Loucy (cell line): ENCODE results near the gene FCSK.

Experiments used
- H2AFZ ChIP-seq: fragments of 200-600 bp; sonication (generic); 2 replicates; pipeline ENCODE4 v1.6.0; 2016; ENCODE audit warnings: antibody characterized with exemption, mild to moderate bottlenecking, low read length, moderate library complexity
- H3F3A ChIP-seq: fragments of 200-600 bp; 2 replicates; pipeline ENCODE4 v1.6.0; 2016; ENCODE audit warnings: antibody characterized with exemption, low read depth, mild to moderate bottlenecking
- H3K27me3 ChIP-seq: fragments of 200-600 bp; sonication (generic); 2 replicates; pipeline ENCODE4 v1.6.1; 2014; ENCODE audit warnings: low read length, mild to moderate bottlenecking; ENCODE audit not compliant: insufficient read depth, poor library complexity, severe bottlenecking
- H3K36me3 ChIP-seq: fragments of 200-600 bp; sonication (generic); 2 replicates; pipeline ENCODE4 v1.6.1; 2016; ENCODE audit warnings: low read length; ENCODE audit not compliant: insufficient read depth
- H3K4me1 ChIP-seq: fragments of 200-600 bp; sonication (generic); 2 replicates; pipeline ENCODE4 v1.5.1; 2014; ENCODE audit warnings: low read length, mild to moderate bottlenecking; ENCODE audit not compliant: insufficient read depth, poor library complexity, severe bottlenecking
- H3K4me2 ChIP-seq: fragments of 200-600 bp; sonication (generic); 2 replicates; pipeline ENCODE4 v1.6.0; 2014; ENCODE audit warnings: antibody characterized with exemption, low read length, low read depth, mild to moderate bottlenecking; ENCODE audit not compliant: poor library complexity, severe bottlenecking
- H3K4me3 ChIP-seq: fragments of 200-600 bp; sonication (generic); 2 replicates; pipeline ENCODE4 v1.5.1; 2014; ENCODE audit warnings: low read length, mild to moderate bottlenecking, mixed read lengths; ENCODE audit not compliant: poor library complexity, severe bottlenecking
- H3K79me2 ChIP-seq: fragments of 200-600 bp; sonication (generic); 2 replicates; pipeline ENCODE4 v1.6.1; 2014; ENCODE audit warnings: low read length; ENCODE audit not compliant: insufficient read depth
- H3K9ac ChIP-seq: fragments of 200-600 bp; sonication (generic); 2 replicates; pipeline ENCODE4 v1.6.0; 2014; ENCODE audit warnings: mild to moderate bottlenecking, low read depth, low read length, moderate library complexity; ENCODE audit not compliant: poor library complexity, severe bottlenecking
- H3K9me2 ChIP-seq: fragments of 200-600 bp; sonication (generic); replicated peaks from 2 replicates; pipeline ENCODE4 v1.6.1; 2016; ENCODE audit warnings: low read depth, low read length, mixed read lengths
- H3K9me3 ChIP-seq: fragments of 200-600 bp; sonication (generic); 2 replicates; pipeline ENCODE4 v1.6.1; 2014; ENCODE audit warnings: mild to moderate bottlenecking, antibody characterized with exemption, low read length, low read depth; ENCODE audit not compliant: insufficient read depth
- H4K20me1 ChIP-seq: fragments of 200-600 bp; sonication (generic); 2 replicates; pipeline ENCODE4 v1.6.0; 2014; ENCODE audit warnings: antibody characterized with exemption, low read length, mild to moderate bottlenecking; ENCODE audit not compliant: insufficient read depth, poor library complexity, severe bottlenecking
- CTCF ChIP-seq: fragments of 200-600 bp; sonication (generic); conservative IDR thresholded peaks from 2 replicates; pipeline ENCODE4 v1.5.1; 2014; ENCODE audit warnings: mild to moderate bottlenecking, antibody characterized with exemption, low read length
- EZH2phosphoT487 ChIP-seq: fragments of 200-600 bp; IDR thresholded peaks from 2 replicates; pipeline ENCODE4 v1.6.1; 2018; ENCODE audit warnings: antibody characterized with exemption, mild to moderate bottlenecking, moderate library complexity, borderline replicate concordance

FCSK gene

GRCh38 chr16:70520612-70521297 lies 66.4 kb downstream of the FCSK start:
- peaks cover 9% of the 10 kb centered on the region for H3K27me3 ChIP-seq
- H2AFZ ChIP-seq, result no peak overlapping the region
- H3K79me2 ChIP-seq, result peaks cover 40% of the 10 kb centered on the region
- TF ChIP-seq CTCF, result no peak
- peak; percentile 82 for TF ChIP-seq EZH2phosphoT487
- no peak overlapping the region for H3K9ac ChIP-seq
- peaks cover 28% of the 10 kb centered on the region for H3K4me1 ChIP-seq
- no peaks in the 10 kb centered on the region for H3K9me2 ChIP-seq
- H3K4me3 ChIP-seq, result peak overlapping the region; percentile 24
- H4K20me1 ChIP-seq, result peaks cover 38% of the 10 kb centered on the region
- H3F3A ChIP-seq, result peaks cover 7% of the 10 kb centered on the region
- peaks cover 4% of the 10 kb centered on the region; the same call in 1 of the 2 replicates for H3K36me3 ChIP-seq
- no peaks in the 10 kb centered on the region for H3K9me3 ChIP-seq
- H3K4me2 ChIP-seq, result peak overlapping the region; percentile 55

GRCh38 chr16:70522216-70523075 lies 68.1 kb downstream of the FCSK start:
- Histone ChIP-seq H4K20me1 (peaks cover 55% of the 10 kb centered on the region), H3K36me3 (peaks cover 16% of the 10 kb centered on the region), H2AFZ (peak overlapping the region; percentile 94), H3K4me2 (peak overlapping the region; percentile 99), H3K4me1 (peaks cover 40% of the 10 kb centered on the region), H3K9me3 (no peaks in the 10 kb centered on the region), H3K27me3 (peaks cover 9% of the 10 kb centered on the region), H3F3A (peaks cover 7% of the 10 kb centered on the region), H3K9ac (peak overlapping the region; percentile 99), H3K79me2 (peaks cover 57% of the 10 kb centered on the region), H3K4me3 (peak overlapping the region; percentile 99), H3K9me2 (no peaks in the 10 kb centered on the region)
- TF ChIP-seq EZH2phosphoT487 (no peak), CTCF (no peak)

DNA sequence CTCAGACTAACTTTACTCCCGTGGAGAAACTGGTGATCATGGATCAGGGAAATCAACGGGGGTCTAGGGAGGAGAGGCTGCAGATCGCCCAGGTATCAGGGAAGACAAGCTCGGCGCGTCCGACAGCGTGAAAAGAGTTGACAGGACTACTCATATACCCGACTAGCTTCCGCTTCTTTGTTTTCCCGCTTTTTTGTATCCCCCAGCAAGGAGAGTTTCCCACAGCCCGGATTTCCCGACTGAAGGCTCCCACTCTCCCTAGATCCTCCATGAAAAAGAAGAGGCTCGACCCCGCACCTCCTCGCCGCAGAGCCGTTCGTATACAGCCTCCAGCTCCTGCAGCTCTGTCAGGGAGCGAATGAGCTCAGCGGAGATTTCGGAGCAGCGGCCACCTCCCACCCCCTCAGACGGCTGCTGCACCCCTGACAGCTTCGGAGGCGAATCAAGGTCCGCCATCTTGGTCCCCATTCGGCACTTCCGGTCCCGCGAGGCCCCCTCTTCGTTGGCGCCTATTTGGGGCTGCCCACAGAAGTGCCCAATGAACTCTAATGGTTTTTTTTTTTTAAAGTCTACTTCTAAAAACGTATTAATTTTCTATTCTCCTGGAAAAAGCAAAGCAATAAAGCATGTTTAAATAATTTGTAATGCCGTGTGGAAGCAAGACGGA lies 68.8 kb downstream of the FCSK start, which contains the start of gene COG4:
COG4 (minus strand) TSS at position 479 of the 667 bp plus-strand sequence; CDS start at position 468, 11 bp downstream.
- Histone ChIP-seq H3K9me2 (no peaks in the 10 kb centered on the region), H3K36me3 (peaks cover 16% of the 10 kb centered on the region), H3K9me3 (no peaks in the 10 kb centered on the region), H2AFZ (peak within 1 kb of the TSS; percentile 94), H3K4me1 (peaks cover 47% of the 10 kb centered on the region), H3F3A (peaks cover 7% of the 10 kb centered on the region), H3K9ac (peak within 1 kb of the TSS; percentile 99), H3K4me3 (peak within 1 kb of the TSS; percentile 99), H3K4me2 (peak within 1 kb of the TSS; percentile 99), H3K79me2 (peaks cover 64% of the 10 kb centered on the region), H3K27me3 (peaks cover 9% of the 10 kb centered on the region), H4K20me1 (peaks cover 62% of the 10 kb centered on the region)
- TF ChIP-seq EZH2phosphoT487 (no peak), CTCF (no peak)
